CD4-positive, CD25-positive, alpha-beta regulatory T cell (primary cell): ENCODE data around the gene DHRS13. TPM values are rescaled to one million over a fixed set of nuclear protein-coding genes. Genes with fewer than 3 reads are reported as not detected.

Experiments
- ATAC-seq, 2 donors: fragments of 150-1000 bp; cut with Tn5 transposase; one replicate each; pipeline ENCODE4 v1.10.0; 2021; ENCODE audit warnings: low read depth in 2 of 2, moderate number of reproducible peaks in 2 of 2, moderate library complexity in 1 of 2
- DNase-seq, 3 donors: peaks; one replicate each; pipeline versions ENCODE4 v3.0.0 to v3.0.0-alpha.2; 2012 to 2022; ENCODE audit warnings: mixed read lengths in 1 of 3
- H3K27ac ChIP-seq: one replicate; pipeline ENCODE4 v1.7.0; 2013; ENCODE audit warnings: mild to moderate bottlenecking, low read length; ENCODE audit not compliant: insufficient read depth, poor library complexity, severe bottlenecking
- H3K27me3 ChIP-seq: one replicate; pipeline ENCODE4 v1.7.0; 2013; ENCODE audit warnings: low read length; ENCODE audit not compliant: control insufficient read depth, insufficient read depth
- H3K36me3 ChIP-seq: one replicate; pipeline ENCODE4 v1.7.0; 2013; ENCODE audit warnings: mild to moderate bottlenecking, low read length, moderate library complexity; ENCODE audit not compliant: control insufficient read depth, insufficient read depth
- H3K4me1 ChIP-seq: 2 replicates; pipeline ENCODE4 v1.7.0; 2013; ENCODE audit warnings: mild to moderate bottlenecking, low read length; ENCODE audit not compliant: insufficient read depth, control insufficient read depth, poor library complexity, severe bottlenecking
- H3K4me3 ChIP-seq: one replicate; pipeline ENCODE4 v1.7.0; 2013; ENCODE audit warnings: low read depth, mild to moderate bottlenecking, low read length, moderate library complexity
- H3K9me3 ChIP-seq, 2 experiments: 1 replicate in 1 of 2; 2 replicates in 1 of 2; pipeline ENCODE4 v1.7.0; 2013; ENCODE audit warnings: low read length in 2 of 2, mild to moderate bottlenecking in 1 of 2, moderate library complexity in 1 of 2; ENCODE audit not compliant: control insufficient read depth in 2 of 2
- H3K27ac Mint-ChIP-seq, 3 donors: one replicate each; pipeline ENCODE4 v1.8.0; 2020 to 2022; ENCODE audit warnings: mild to moderate bottlenecking in 3 of 3, mixed read lengths in 3 of 3, moderate library complexity in 2 of 3
- H3K27me3 Mint-ChIP-seq: one replicate; pipeline ENCODE4 v1.8.0; 2022; ENCODE audit warnings: mild to moderate bottlenecking, mixed read lengths
- H3K36me3 Mint-ChIP-seq: one replicate; pipeline ENCODE4 v1.8.0; 2020; ENCODE audit warnings: mixed read lengths
- H3K4me1 Mint-ChIP-seq, 4 donors: one replicate each; pipeline ENCODE4 v1.8.0; 2020 to 2022; ENCODE audit warnings: mixed read lengths in 4 of 4, mild to moderate bottlenecking in 1 of 4
- H3K4me3 Mint-ChIP-seq, 4 donors: one replicate each; pipeline ENCODE4 v1.8.0; 2020 to 2022; ENCODE audit warnings: mild to moderate bottlenecking in 4 of 4, mixed read lengths in 4 of 4, moderate library complexity in 3 of 4
- H3K9me3 Mint-ChIP-seq, 7 donors: one replicate each; pipeline ENCODE4 v1.8.0; 2020 to 2022; ENCODE audit warnings: mixed read lengths in 7 of 7, mild to moderate bottlenecking in 3 of 7, moderate library complexity in 2 of 7
- polyA plus RNA-seq, 4 donors: library from polyadenylated mRNA; unstranded; fragments of 300-500 nt; fragmentation: Illumina TruSeq; gene quantifications; one replicate each; pipeline ENCODE4 v1.2.3, GENCODE V29; 2021
- total RNA-seq: library from RNA; stranded (reverse); gene quantifications from one replicate; pipeline ENCODE4 v1.2.3, GENCODE V29; 2022

Gene DHRS13
- total and polyA plus RNA-seq, 5 donors from 2014 or later: 15.0 to 21.1 (median 18.8) TPM

DNA sequence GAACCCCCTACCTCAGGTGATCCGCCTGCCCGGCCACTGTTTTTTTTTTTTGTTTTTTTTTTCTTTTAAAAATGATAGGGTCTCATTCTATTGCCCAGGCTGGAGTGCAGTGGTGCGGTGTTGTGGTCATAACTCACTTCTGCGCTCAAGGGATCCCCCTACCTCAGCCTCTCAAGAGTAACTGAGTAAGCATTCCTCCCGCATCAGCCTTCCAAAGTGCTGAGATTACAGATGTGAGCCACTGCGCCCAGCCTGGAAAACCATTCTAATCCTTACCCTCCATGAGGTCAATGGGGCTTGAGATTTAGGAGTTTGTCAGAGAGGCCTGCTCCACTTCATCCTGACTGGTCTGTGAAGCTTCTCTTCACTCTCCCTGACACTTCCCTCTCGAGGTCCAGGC lies 35.6 kb downstream of the DHRS13 start:
- no peak overlapping the region for H3K27ac Mint-ChIP-seq
- H3K4me1 ChIP-seq: peaks cover 11% of the 10 kb centered on the region
- H3K4me3 Mint-ChIP-seq: no peak overlapping the region
- ATAC-seq: no peak
- no peaks in the 10 kb centered on the region for H3K36me3 ChIP-seq
- H3K27me3 ChIP-seq: no peaks in the 10 kb centered on the region
- no peaks in the 10 kb centered on the region for H3K27me3 Mint-ChIP-seq
- H3K36me3 Mint-ChIP-seq: no peaks in the 10 kb centered on the region
- no peak overlapping the region for H3K27ac ChIP-seq
- peaks cover 3 to 14% (median 6%) of the 10 kb centered on the region in 4 donors for H3K4me1 Mint-ChIP-seq
- no peak for DNase-seq
- no peaks in the 10 kb centered on the region for H3K9me3 ChIP-seq
- no peak overlapping the region for H3K4me3 ChIP-seq
- H3K9me3 Mint-ChIP-seq: no peaks in the 10 kb centered on the region

DNA sequence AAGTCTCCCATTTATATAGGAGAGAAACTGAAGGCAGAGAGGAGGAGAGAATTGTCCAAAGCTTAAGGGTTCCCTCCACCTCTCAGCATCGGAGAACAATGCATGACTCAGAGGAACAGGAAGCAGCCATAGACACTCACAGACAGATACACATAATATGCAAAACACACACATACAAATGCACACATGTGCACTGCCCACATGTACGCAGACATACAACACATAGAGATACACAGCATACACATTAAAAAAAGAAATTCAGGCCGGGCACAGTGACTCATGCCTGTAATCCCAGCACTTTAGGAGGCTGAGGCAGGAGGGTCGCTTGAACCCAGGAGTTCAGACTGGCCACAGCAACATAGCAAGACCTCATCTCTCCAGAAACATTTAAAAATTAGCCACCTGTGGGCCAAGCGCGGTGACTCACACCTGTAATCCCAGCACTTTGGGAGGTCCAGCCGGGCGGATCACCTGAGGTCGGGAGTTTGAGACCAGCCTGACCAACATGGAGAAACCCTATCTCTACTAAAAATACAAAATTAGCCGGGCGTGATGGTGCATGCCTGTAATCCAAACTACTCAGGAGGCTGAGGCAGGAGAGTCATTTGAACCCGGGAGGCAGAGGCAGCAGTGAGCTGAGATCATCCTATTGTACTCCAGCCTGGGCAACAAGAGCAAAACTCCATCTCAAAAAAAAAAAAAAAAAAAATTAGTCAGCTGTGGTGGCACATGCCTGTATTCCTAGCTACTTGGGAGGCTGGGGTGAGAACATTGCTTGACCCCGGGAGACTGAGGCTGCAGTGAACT lies 36.7 kb downstream of the DHRS13 start:
- Mint-ChIP-seq H3K36me3 (peaks cover 4% of the 10 kb centered on the region), H3K27ac (no peak overlapping the region), H3K27me3 (no peaks in the 10 kb centered on the region), H3K4me3 (no peak overlapping the region), H3K9me3 (no peaks in the 10 kb centered on the region), H3K4me1 (peaks cover 2 to 4% (median 3%) of the 10 kb centered on the region in 4 donors)
- Histone ChIP-seq H3K36me3 (no peaks in the 10 kb centered on the region), H3K27ac (no peak overlapping the region), H3K27me3 (no peaks in the 10 kb centered on the region), H3K4me1 (peaks cover 5% of the 10 kb centered on the region), H3K9me3 (no peaks in the 10 kb centered on the region), H3K4me3 (no peak overlapping the region)
- DNase-seq: no peak
- no peak for ATAC-seq

DNA sequence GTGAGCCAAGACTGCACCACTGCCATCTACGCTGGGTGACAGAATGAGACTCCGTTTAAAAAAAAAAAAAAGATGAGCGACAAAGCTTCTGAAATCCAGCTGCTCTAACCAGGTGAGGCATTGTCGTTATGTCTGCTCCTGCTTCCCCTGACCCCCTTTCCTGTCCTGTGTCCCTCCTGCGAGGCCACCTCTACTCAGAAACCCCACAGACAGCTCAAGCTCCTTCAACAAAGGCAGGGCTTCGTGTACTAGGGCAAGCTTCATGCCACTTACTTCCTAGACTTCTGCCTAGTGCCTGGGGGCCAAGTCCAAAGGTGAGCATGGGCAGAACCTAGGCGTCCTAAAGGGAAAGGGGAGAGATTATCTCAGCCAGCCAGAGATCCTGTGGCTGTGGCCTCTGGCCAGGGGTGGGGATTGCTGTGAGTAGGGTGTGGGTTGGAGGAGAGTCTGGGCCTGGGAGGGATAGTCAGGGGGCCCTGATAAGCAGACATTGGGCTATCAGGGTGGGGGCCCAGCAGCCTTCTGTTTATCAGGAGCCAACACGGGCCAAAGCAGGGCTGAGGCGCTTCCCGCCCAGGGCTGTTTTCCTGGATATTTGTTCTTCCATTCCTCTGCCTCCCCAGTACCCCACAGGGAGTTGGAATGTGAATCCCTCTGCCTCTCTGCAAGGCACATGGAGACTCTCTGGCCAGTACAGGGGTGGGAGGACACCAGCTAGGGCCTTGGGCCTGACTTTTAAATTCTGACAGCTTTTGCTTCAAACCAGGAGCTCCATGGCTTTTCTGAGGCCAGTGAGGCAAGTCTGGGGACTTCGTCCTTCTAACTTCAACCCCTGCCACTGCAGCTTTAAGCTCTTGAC lies 37.7 kb downstream of the DHRS13 start:
- no peak for ATAC-seq

DNA sequence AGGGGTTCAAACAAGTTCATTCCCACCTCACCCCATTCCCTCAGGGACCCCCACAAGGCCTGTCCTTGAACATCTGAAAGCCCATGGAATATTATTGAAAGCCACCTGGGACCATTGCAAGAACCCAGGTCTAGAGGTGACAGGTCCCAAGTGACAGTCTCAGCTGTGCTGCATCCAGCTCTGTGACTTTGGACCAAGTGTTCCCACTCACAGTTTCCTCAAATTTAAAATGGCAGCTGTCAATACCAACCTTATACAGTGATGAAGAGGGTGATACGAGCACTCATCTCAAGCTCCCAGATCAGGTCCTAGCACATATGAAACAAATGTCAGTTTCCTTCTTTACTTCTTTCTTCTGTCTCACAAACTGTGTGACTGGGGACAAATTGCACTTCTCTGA lies 38.9 kb downstream of the DHRS13 start:
- ATAC-seq (no peak), DNase-seq (no peak)
- H3K36me3 Mint-ChIP-seq: peaks cover 11% of the 10 kb centered on the region
- H3K27me3 Mint-ChIP-seq: no peaks in the 10 kb centered on the region
- no peak overlapping the region for H3K27ac ChIP-seq
- H3K4me1 ChIP-seq: no peaks in the 10 kb centered on the region
- H3K9me3 ChIP-seq: no peaks in the 10 kb centered on the region
- H3K4me1 Mint-ChIP-seq: no peaks in the 10 kb centered on the region
- no peaks in the 10 kb centered on the region for H3K9me3 Mint-ChIP-seq
- no peaks in the 10 kb centered on the region for H3K27me3 ChIP-seq
- H3K36me3 ChIP-seq: peaks cover 11% of the 10 kb centered on the region
- no peak overlapping the region for H3K4me3 ChIP-seq
- H3K27ac Mint-ChIP-seq: no peak overlapping the region
- H3K4me3 Mint-ChIP-seq: no peak overlapping the region

More for the DNA sequence above, 37.7 kb downstream of the DHRS13 start:
- Histone ChIP-seq H3K27me3 (no peaks in the 10 kb centered on the region), H3K27ac (no peak overlapping the region), H3K36me3 (peaks cover 6% of the 10 kb centered on the region), H3K4me1 (no peaks in the 10 kb centered on the region), H3K9me3 (no peaks in the 10 kb centered on the region), H3K4me3 (no peak overlapping the region)
- no peak for DNase-seq
- Mint-ChIP-seq H3K27me3 (no peaks in the 10 kb centered on the region), H3K4me3 (peak overlapping the region in 1 of 4 donors; percentile 49), H3K27ac (no peak overlapping the region), H3K36me3 (peaks cover 7% of the 10 kb centered on the region), H3K4me1 (no peaks in the 10 kb centered on the region), H3K9me3 (no peaks in the 10 kb centered on the region)

DNA sequence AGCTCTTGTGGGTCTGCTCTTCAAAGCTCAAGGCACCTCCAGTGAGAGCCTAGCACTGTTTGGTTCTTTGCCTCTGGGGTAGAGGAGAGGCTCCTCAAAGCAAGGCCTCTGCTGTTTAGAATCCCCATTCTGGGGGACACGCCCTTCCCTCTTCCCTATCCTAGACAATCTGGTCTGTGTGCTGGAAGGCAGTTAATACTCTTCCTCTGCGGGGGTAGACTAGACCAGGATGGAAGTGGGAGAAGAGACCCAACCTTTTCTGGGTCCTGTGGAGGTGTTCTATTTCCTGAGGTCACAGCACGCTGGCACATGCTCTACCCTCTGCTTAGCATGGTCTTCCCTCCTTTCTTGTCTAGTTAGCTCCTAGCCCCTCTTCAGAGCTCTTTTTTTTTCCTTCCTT lies 40.3 kb downstream of the DHRS13 start:
- Mint-ChIP-seq H3K27ac (peak overlapping the region in 1 of 3 donors; percentile 76), H3K27me3 (no peaks in the 10 kb centered on the region), H3K36me3 (peaks cover 21% of the 10 kb centered on the region), H3K9me3 (no peaks in the 10 kb centered on the region), H3K4me3 (peak overlapping the region in 1 of 4 donors; percentile 52), H3K4me1 (no peaks in the 10 kb centered on the region)
- DNase-seq (no peak), ATAC-seq (no peak)
- H3K4me3 ChIP-seq: no peak overlapping the region
- no peaks in the 10 kb centered on the region for H3K27me3 ChIP-seq
- peaks cover 25% of the 10 kb centered on the region for H3K36me3 ChIP-seq
- H3K9me3 ChIP-seq: no peaks in the 10 kb centered on the region
- H3K4me1 ChIP-seq: no peaks in the 10 kb centered on the region
- H3K27ac ChIP-seq: no peak overlapping the region

DNA sequence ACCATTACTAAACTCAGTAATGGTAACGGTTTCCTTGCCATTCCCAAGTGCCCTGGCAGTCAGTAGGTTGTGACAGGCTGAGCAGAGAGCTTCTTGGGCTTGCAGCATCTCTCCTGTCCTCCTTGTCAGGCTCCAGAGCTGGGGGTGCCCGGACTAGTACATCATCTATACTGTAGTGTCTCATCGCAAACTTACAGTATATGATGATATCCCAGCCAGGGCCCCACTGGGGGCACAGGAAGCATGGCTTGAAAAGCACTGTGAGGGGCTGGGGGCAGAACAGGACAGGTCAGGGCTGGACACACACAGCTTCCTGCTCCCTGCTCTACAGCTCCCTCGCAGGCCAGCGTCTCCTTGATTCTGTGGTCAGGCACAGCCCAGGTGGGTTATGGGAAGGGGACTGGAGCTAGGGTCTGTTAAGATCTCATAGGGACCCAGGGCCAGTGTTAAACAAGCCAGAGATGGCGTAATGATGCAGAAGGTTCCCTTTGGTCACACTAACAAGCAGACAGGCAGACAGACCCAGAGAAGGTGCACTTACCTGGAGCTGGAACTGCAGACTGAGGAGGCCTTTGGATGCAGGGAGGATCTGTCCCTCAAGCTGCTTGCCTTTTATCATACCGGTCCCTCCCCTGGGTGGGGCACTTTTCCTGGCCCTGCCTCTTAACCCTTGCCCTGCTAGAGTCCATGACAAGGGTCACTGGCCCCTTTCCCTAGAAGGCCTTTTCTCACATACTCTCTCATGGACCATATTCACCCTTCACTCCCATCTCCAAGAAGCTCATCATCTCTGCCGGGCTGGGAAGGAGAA lies 41.3 kb downstream of the DHRS13 start:
- no peak overlapping the region for H3K27ac ChIP-seq
- no peak for ATAC-seq
- Mint-ChIP-seq H3K4me1 (no peaks in the 10 kb centered on the region), H3K36me3 (peaks cover 21% of the 10 kb centered on the region), H3K4me3 (peak overlapping the region in 2 of 4 donors; percentile 28 to 52), H3K27me3 (no peaks in the 10 kb centered on the region), H3K27ac (peak overlapping the region in 2 of 3 donors; percentile 26 to 59), H3K9me3 (no peaks in the 10 kb centered on the region)
- H3K4me3 ChIP-seq: no peak overlapping the region
- no peaks in the 10 kb centered on the region for H3K4me1 ChIP-seq
- no peak for DNase-seq
- H3K9me3 ChIP-seq: no peaks in the 10 kb centered on the region
- H3K27me3 ChIP-seq: no peaks in the 10 kb centered on the region
- H3K36me3 ChIP-seq: peaks cover 25% of the 10 kb centered on the region

DNA sequence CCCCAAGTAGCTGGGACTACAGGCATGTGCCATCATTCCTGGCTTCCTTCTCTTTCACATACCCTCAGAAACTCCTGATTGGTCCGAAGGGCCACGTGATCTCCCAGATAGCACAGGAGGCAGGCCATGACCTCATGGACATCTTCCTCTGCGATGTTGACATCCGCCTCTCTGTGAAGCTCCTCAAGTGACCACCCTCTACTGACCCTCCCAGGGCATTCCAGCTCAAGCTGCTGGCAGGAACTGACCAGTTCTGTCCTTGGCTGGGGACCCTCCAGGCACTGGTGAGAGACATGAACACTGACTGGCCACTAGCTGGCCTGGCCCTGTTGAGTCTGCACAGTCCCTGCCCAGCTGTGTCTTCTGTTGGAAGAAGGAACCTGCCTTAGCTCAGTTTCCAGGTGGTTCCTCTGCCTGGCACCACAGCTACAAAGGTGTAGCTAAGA lies 42.5 kb downstream of the DHRS13 start:
- Mint-ChIP-seq H3K4me1 (peaks cover 0 to 5% (median 2%) of the 10 kb centered on the region in 4 donors), H3K9me3 (no peaks in the 10 kb centered on the region), H3K27ac (no peak overlapping the region), H3K27me3 (no peaks in the 10 kb centered on the region), H3K36me3 (peaks cover 21% of the 10 kb centered on the region), H3K4me3 (peak overlapping the region in 1 of 4 donors; percentile 23)
- ATAC-seq (no peak), DNase-seq (no peak)
- no peak overlapping the region for H3K4me3 ChIP-seq
- no peak overlapping the region for H3K27ac ChIP-seq
- H3K27me3 ChIP-seq: no peaks in the 10 kb centered on the region
- no peaks in the 10 kb centered on the region for H3K9me3 ChIP-seq
- peaks cover 5% of the 10 kb centered on the region for H3K4me1 ChIP-seq
- peaks cover 25% of the 10 kb centered on the region for H3K36me3 ChIP-seq
